HCT116 (cell line): ENCODE data around the gene FOXJ2. TPM values are rescaled to one million over a fixed set of nuclear protein-coding genes. Genes with fewer than 3 reads are reported as not detected.

Source experiments
- CTCF ChIP-seq, 3 experiments: fragments of 200-600 bp in 1 of 3; sonication (generic) in 1 of 3; IDR thresholded peaks in 2 of 3; conservative IDR thresholded peaks in 1 of 3; 2 replicates each; pipeline ENCODE4 v1.5.1; 2012 to 2017; ENCODE audit warnings: low read depth in 2 of 3, low read length in 2 of 3, antibody characterized with exemption in 1 of 3, borderline replicate concordance in 1 of 3, control low read depth in 1 of 3, mild to moderate bottlenecking in 1 of 3, mixed read lengths in 1 of 3, mixed run types in 1 of 3, moderate library complexity in 1 of 3; ENCODE audit not compliant: insufficient read depth in 1 of 3
- EGR1 ChIP-seq: IDR thresholded peaks from 2 replicates; pipeline ENCODE4 v1.6.1; 2012; ENCODE audit warnings: low read depth
- EZH2 ChIP-seq: fragments of 200-600 bp; sonication (generic); IDR thresholded peaks from 2 replicates; pipeline ENCODE4 v1.6.1; 2017; ENCODE audit warnings: antibody characterized with exemption, mixed run types
- POLR2A ChIP-seq: IDR thresholded peaks from 2 replicates; pipeline ENCODE4 v1.7.0; 2011; ENCODE audit warnings: borderline replicate concordance; ENCODE audit not compliant: insufficient read depth, insufficient read length; ENCODE audit errors: extremely low read depth
- RAD21 ChIP-seq: IDR thresholded peaks from 2 replicates; pipeline ENCODE4 v1.6.1; 2012; ENCODE audit warnings: low read depth, mild to moderate bottlenecking
- SIN3A ChIP-seq: IDR thresholded peaks from 2 replicates; pipeline ENCODE4 v1.6.1; 2012; ENCODE audit warnings: low read depth
- SRF ChIP-seq: IDR thresholded peaks from 2 replicates; pipeline ENCODE4 v1.6.1; 2012; ENCODE audit warnings: low read depth
- TCF7L2 ChIP-seq: IDR thresholded peaks from 2 replicates; pipeline ENCODE4 v1.7.0; 2011; ENCODE audit warnings: borderline replicate concordance, inconsistent platforms; ENCODE audit not compliant: insufficient read depth, insufficient read length; ENCODE audit errors: extremely low read depth
- YY1 ChIP-seq: IDR thresholded peaks from 2 replicates; pipeline ENCODE4 v1.6.1; 2011; ENCODE audit warnings: low read length, low read depth, moderate library complexity, mild to moderate bottlenecking; ENCODE audit not compliant: insufficient replicate concordance; ENCODE audit errors: extremely low read depth
- ZNF274 ChIP-seq: fragments of 200-500 bp; sonication (Bioruptor generic); IDR thresholded peaks from 2 replicates; pipeline ENCODE4 v1.6.1; 2014; ENCODE audit warnings: mild to moderate bottlenecking, low read depth, low read length, inconsistent platforms
- total RNA-seq: library from RNA; stranded (reverse); gene quantifications from one replicate; pipeline ENCODE4 v1.2.1, GENCODE V29; 2021; ENCODE audit not compliant: unreplicated experiment
- TF ChIP-seq, protein P1 (sequence below): IDR thresholded peaks from 2 replicates; pipeline ENCODE4 v1.6.1; 2011; ENCODE audit warnings: mild to moderate bottlenecking, low read length, moderate library complexity; ENCODE audit not compliant: insufficient replicate concordance; ENCODE audit errors: extremely low read depth
- TF ChIP-seq, protein P2 (sequence below): IDR thresholded peaks from 2 replicates; pipeline ENCODE4 v1.6.1; 2012

FOXJ2 gene
- total RNA-seq, 1 experiment from 2014 or later = 20.3 TPM

- TF ChIP-seq CTCF (IDR thresholded peaks at IDR 0.05 in 2 of 3, conservative IDR thresholded peaks at IDR 0.05 in 1 of 3; ENCODE audit: borderline replicate concordance in 1 of 3, insufficient read depth in 1 of 3, low read depth in 2 of 3, low read length in 2 of 3) = no peak
- TF ChIP-seq SRF = no peak
- TF ChIP-seq, protein P1, sequence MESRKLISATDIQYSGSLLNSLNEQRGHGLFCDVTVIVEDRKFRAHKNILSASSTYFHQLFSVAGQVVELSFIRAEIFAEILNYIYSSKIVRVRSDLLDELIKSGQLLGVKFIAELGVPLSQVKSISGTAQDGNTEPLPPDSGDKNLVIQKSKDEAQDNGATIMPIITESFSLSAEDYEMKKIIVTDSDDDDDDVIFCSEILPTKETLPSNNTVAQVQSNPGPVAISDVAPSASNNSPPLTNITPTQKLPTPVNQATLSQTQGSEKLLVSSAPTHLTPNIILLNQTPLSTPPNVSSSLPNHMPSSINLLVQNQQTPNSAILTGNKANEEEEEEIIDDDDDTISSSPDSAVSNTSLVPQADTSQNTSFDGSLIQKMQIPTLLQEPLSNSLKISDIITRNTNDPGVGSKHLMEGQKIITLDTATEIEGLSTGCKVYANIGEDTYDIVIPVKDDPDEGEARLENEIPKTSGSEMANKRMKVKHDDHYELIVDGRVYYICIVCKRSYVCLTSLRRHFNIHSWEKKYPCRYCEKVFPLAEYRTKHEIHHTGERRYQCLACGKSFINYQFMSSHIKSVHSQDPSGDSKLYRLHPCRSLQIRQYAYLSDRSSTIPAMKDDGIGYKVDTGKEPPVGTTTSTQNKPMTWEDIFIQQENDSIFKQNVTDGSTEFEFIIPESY = no peak
- TF ChIP-seq, protein P2, sequence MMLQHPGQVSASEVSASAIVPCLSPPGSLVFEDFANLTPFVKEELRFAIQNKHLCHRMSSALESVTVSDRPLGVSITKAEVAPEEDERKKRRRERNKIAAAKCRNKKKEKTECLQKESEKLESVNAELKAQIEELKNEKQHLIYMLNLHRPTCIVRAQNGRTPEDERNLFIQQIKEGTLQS = no peak
- TF ChIP-seq ZNF274 = no peak
- TF ChIP-seq EGR1 = no peak
- no peak for TF ChIP-seq YY1
- no peak for TF ChIP-seq SIN3A
- no peak for TF ChIP-seq EZH2
- TF ChIP-seq TCF7L2 = no peak
- TF ChIP-seq RAD21 = no peak
- TF ChIP-seq POLR2A = no peak
Measured at GRCh38 chr12:7984900-7985299, 47.6 kb upstream of the FOXJ2 start (continued).
